Tibial nerve (tissue), 4 donors: ENCODE measurements around the gene OR1L8. TPM values are rescaled to one million over a fixed set of nuclear protein-coding genes. Genes with fewer than 3 reads are reported as not detected.

ENCODE experiments used
- DNase-seq, 2 donors: peaks; one replicate each; pipeline ENCODE4 v3.0.0-alpha.2; 2019; ENCODE audit warnings: low spot score in 2 of 2
- H3K27ac ChIP-seq, 4 donors: fragments of 200-600 bp; sonication (generic) in 3 of 4; one replicate each; pipeline ENCODE4 v1.5.1; 2017 to 2019; ENCODE audit warnings: mild to moderate bottlenecking in 1 of 4
- H3K27me3 ChIP-seq, 2 donors: fragments of 200-600 bp; sonication (generic) in 1 of 2; one replicate each; pipeline versions ENCODE4 v1.5.1 to v1.6.0; 2017 to 2019
- H3K36me3 ChIP-seq, 3 donors: fragments of 200-600 bp; sonication (generic); one replicate each; pipeline ENCODE4 v1.5.1; 2018 to 2019
- H3K4me1 ChIP-seq, 4 donors: fragments of 200-600 bp; sonication (generic) in 3 of 4; one replicate each; pipeline ENCODE4 v1.5.1; 2017 to 2019
- H3K4me3 ChIP-seq, 4 donors: fragments of 200-600 bp; sonication (generic) in 3 of 4; one replicate each; pipeline ENCODE4 v1.5.1; 2017 to 2019; ENCODE audit warnings: mild to moderate bottlenecking in 1 of 4, moderate library complexity in 1 of 4
- H3K9me3 ChIP-seq, 4 donors: fragments of 200-600 bp; sonication (generic) in 3 of 4; one replicate each; pipeline ENCODE4 v1.5.1; 2017 to 2019
- EP300 ChIP-seq, 2 donors: sonication (generic); formaldehyde crosslinking; IDR thresholded peaks; one replicate each; pipeline ENCODE4 v1.6.1; 2017; ENCODE audit warnings: antibody characterized with exemption in 2 of 2, mild to moderate bottlenecking in 1 of 2
- POLR2A ChIP-seq, 2 donors: fragments of 450-650 bp; IDR thresholded peaks; one replicate each; pipeline ENCODE4 v1.6.1; 2017; ENCODE audit warnings: antibody characterized with exemption in 2 of 2, mild to moderate bottlenecking in 2 of 2, moderate library complexity in 2 of 2
- WGBS, 2 donors: methylation state at CpG; one replicate each; pipeline ENCODE4 v1.1.5; 2018; 5-methylcytosine and 5-hydroxymethylcytosine counted together
- total RNA-seq, 4 donors: library from RNA; depleted of rRNA; stranded (reverse); fragments of >200 nt; gene quantifications; one replicate each; pipeline ENCODE4 v1.1.0, GENCODE V29; 2016
- TF ChIP-seq, protein P1 (sequence below), 5 experiments: fragments of 200-600 bp in 3 of 5; fragments of 450-650 bp in 2 of 5; sonication (generic) in 3 of 5; IDR thresholded peaks; one replicate each; pipeline ENCODE4 v1.5.1; 2016 to 2019; ENCODE audit warnings: antibody characterized with exemption in 5 of 5, mild to moderate bottlenecking in 3 of 5, moderate library complexity in 2 of 5

OR1L8 gene
- total RNA-seq, 4 donors from 2014 or later: 0.39 to 1.5 (median 0.64) TPM

DNA sequence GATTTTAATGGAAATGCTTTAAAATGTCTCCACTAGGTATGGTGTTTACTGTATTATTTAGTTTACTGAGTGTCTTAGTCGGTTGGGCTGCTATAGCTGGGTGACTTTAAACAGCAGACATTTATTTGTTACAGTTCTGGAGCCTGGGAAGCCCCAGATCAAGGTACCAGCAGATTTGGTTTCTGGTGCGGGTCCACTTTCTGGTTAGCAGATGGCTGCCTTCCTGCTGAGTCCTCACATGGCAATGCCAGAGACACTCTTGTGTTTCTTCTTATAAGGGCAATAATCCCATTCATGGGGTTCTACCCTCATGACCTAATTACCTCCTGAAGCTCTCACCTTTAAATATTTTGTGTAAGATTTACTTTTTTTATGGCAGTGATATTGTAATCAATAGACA lies 65.0 kb downstream of the OR1L8 start:
- H3K27me3 ChIP-seq: no peaks in the 10 kb centered on the region
- no peaks in the 10 kb centered on the region for H3K36me3 ChIP-seq
- TF ChIP-seq POLR2A (IDR thresholded peaks at IDR 0.05) (no peak), EP300 (IDR thresholded peaks at IDR 0.05) (no peak)
- TF ChIP-seq, protein P1, sequence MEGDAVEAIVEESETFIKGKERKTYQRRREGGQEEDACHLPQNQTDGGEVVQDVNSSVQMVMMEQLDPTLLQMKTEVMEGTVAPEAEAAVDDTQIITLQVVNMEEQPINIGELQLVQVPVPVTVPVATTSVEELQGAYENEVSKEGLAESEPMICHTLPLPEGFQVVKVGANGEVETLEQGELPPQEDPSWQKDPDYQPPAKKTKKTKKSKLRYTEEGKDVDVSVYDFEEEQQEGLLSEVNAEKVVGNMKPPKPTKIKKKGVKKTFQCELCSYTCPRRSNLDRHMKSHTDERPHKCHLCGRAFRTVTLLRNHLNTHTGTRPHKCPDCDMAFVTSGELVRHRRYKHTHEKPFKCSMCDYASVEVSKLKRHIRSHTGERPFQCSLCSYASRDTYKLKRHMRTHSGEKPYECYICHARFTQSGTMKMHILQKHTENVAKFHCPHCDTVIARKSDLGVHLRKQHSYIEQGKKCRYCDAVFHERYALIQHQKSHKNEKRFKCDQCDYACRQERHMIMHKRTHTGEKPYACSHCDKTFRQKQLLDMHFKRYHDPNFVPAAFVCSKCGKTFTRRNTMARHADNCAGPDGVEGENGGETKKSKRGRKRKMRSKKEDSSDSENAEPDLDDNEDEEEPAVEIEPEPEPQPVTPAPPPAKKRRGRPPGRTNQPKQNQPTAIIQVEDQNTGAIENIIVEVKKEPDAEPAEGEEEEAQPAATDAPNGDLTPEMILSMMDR (IDR thresholded peaks at IDR 0.05): no peak
- no peaks in the 10 kb centered on the region for H3K9me3 ChIP-seq
- DNase-seq: no peak
- H3K27ac ChIP-seq: no peak overlapping the region
- no peaks in the 10 kb centered on the region for H3K4me1 ChIP-seq
- 50 to 54% methylated on average over 2 of the region's 2 CpGs for WGBS, 2 donors
- H3K4me3 ChIP-seq: no peak overlapping the region

Other genes starting within 250 kb of the OR1L8 start
- 1 to 10 TPM; 2.2 to 7.3 (median 4.4) TPM for gene PTGS1, start 212.4 kb downstream of the OR1L8 start, total RNA-seq
- gene OR1J1, start 105.5 kb downstream of the OR1L8 start, total RNA-seq: not detected
- not detected for gene OR1J2, start 72.6 kb downstream of the OR1L8 start, total RNA-seq
- gene OR1J4, start 64.2 kb downstream of the OR1L8 start, total RNA-seq: not detected
- not detected for gene OR1N1, start 56.1 kb downstream of the OR1L8 start, total RNA-seq
- not detected for gene OR1N2, start 30.3 kb downstream of the OR1L8 start, total RNA-seq
- 1 to 10 TPM in 1 of 4 donors, not detected in 3; 1.8 TPM for gene OR1Q1, start 31.4 kb upstream of the OR1L8 start, total RNA-seq
- gene OR1B1, start 74.2 kb upstream of the OR1L8 start, total RNA-seq: 1 to 10 TPM in 1 of 4 donors, not detected in 3; 3.0 TPM
- gene OR1L1, start 78.3 kb upstream of the OR1L8 start, total RNA-seq: not detected
- gene OR1L3, start 91.7 kb upstream of the OR1L8 start, total RNA-seq: not detected
- not detected for gene OR1L4, start 140.6 kb upstream of the OR1L8 start, total RNA-seq
- not detected for gene OR1L6, start 158.9 kb upstream of the OR1L8 start, total RNA-seq
- gene OR5C1, start 205.5 kb upstream of the OR1L8 start, total RNA-seq: not detected
- not detected for gene OR1K1, start 216.7 kb upstream of the OR1L8 start, total RNA-seq
- 10 to 100 TPM; 18.3 to 23.7 (median 21.4) TPM for gene PDCL, start 245.2 kb upstream of the OR1L8 start, total RNA-seq